ENCODE measurements around the gene ROGDI. TPM values are rescaled to one million over a fixed set of nuclear protein-coding genes. Genes with fewer than 3 reads are reported as not detected.

ROGDI gene
- total and polyA plus RNA-seq, 2 of the 13 experiments (the other 11 are each of a cell fraction or from before 2014, with no cell fraction given), result 19.2 to 42.1 TPM

DNA sequence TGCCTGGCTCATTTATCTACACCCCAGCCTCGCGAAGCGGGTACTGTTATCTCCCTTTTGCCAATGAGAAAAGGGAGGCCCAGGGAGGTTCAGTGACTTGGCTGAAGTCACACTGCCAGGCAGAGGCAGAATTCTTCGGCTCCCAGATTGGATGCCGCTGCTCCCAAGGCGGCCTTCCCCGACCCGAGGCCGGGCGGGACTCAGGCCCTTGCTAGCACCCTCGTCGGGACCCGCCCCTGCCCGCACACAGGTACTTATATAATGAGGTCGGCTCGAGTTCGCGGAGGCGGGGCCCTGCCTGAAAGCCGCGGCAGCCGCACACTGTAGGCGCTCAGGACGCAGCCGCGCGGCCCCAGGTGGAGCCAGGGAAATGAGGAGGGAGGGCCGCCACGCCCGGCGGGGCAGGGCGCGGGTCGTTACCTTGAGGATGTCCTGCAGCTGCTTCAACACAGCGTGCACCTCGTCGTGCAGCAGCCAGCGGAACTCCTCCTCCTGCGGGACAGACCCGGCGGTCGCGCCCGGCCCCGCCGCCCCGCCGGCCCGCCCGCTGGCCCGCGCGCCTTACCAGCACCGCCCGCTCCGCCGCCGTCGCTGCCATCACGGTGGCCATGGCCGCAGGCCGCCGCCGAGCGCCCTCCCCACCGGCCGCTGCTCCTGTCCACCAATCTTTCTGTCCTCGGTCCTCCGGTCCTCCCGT, at the start of gene ROGDI (continued):
- TF ChIP-seq, protein P1, sequence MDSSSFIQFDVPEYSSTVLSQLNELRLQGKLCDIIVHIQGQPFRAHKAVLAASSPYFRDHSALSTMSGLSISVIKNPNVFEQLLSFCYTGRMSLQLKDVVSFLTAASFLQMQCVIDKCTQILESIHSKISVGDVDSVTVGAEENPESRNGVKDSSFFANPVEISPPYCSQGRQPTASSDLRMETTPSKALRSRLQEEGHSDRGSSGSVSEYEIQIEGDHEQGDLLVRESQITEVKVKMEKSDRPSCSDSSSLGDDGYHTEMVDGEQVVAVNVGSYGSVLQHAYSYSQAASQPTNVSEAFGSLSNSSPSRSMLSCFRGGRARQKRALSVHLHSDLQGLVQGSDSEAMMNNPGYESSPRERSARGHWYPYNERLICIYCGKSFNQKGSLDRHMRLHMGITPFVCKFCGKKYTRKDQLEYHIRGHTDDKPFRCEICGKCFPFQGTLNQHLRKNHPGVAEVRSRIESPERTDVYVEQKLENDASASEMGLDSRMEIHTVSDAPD (CRISPR knock-in tag; IDR thresholded peaks at IDR 0.05), result no peak
- TF ChIP-seq, protein P2, sequence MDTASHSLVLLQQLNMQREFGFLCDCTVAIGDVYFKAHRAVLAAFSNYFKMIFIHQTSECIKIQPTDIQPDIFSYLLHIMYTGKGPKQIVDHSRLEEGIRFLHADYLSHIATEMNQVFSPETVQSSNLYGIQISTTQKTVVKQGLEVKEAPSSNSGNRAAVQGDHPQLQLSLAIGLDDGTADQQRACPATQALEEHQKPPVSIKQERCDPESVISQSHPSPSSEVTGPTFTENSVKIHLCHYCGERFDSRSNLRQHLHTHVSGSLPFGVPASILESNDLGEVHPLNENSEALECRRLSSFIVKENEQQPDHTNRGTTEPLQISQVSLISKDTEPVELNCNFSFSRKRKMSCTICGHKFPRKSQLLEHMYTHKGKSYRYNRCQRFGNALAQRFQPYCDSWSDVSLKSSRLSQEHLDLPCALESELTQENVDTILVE (CRISPR knock-in tag; IDR thresholded peaks at IDR 0.05), result no peak
- TF ChIP-seq ZNF232 (CRISPR knock-in tag; IDR thresholded peaks at IDR 0.05; ENCODE audit: borderline replicate concordance) (no peak), KLF11 (CRISPR knock-in tag; IDR thresholded peaks at IDR 0.05) (0 out of 2 replicates have a peak, but pooled peaks have one; percentile 23), EED (CRISPR knock-in tag; IDR thresholded peaks at IDR 0.05) (no peak), CENPT (CRISPR knock-in tag; IDR thresholded peaks at IDR 0.05; ENCODE audit: low read depth) (no peak), PCBP2 (optimal IDR thresholded peaks at IDR 0.05; ENCODE audit: low read depth, low read length, poor library complexity, severe bottlenecking) (no peak), PHF21A (CRISPR knock-in tag; IDR thresholded peaks at IDR 0.05) (no peak; the same call in 1 of the 2 replicates), SIN3A (IDR thresholded peaks at IDR 0.05; ENCODE audit: borderline replicate concordance, low read depth, low read length) (peak; percentile 76; the same call in 1 of the 2 replicates), ZNF24 (IDR thresholded peaks at IDR 0.05) (no peak), ZNF10 (CRISPR knock-in tag; IDR thresholded peaks at IDR 0.05; ENCODE audit: borderline replicate concordance, low read depth) (no peak), HHEX (CRISPR knock-in tag; IDR thresholded peaks at IDR 0.05) (no peak), GFI1 (CRISPR knock-in tag; IDR thresholded peaks at IDR 0.05; ENCODE audit: borderline replicate concordance) (no peak; the same call in 1 of the 2 replicates), IRF2 (CRISPR knock-in tag; IDR thresholded peaks at IDR 0.05) (peak; percentile 45; the same call in 1 of the 2 replicates), SKI (IDR thresholded peaks at IDR 0.05; ENCODE audit: partially characterized antibody) (peak; percentile 55), SALL1 (CRISPR knock-in tag; IDR thresholded peaks at IDR 0.05) (peak; percentile 42; the same call in 1 of the 2 replicates), MTA3 (CRISPR knock-in tag; IDR thresholded peaks at IDR 0.05) (no peak), CREM (IDR thresholded peaks at IDR 0.05) (no peak), CREM (CRISPR knock-in tag; IDR thresholded peaks at IDR 0.05) (no peak)
- TF ChIP-seq, protein P3, sequence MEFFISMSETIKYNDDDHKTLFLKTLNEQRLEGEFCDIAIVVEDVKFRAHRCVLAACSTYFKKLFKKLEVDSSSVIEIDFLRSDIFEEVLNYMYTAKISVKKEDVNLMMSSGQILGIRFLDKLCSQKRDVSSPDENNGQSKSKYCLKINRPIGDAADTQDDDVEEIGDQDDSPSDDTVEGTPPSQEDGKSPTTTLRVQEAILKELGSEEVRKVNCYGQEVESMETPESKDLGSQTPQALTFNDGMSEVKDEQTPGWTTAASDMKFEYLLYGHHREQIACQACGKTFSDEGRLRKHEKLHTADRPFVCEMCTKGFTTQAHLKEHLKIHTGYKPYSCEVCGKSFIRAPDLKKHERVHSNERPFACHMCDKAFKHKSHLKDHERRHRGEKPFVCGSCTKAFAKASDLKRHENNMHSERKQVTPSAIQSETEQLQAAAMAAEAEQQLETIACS (CRISPR knock-in tag; IDR thresholded peaks at IDR 0.05), result no peak
- TF ChIP-seq, protein P4, sequence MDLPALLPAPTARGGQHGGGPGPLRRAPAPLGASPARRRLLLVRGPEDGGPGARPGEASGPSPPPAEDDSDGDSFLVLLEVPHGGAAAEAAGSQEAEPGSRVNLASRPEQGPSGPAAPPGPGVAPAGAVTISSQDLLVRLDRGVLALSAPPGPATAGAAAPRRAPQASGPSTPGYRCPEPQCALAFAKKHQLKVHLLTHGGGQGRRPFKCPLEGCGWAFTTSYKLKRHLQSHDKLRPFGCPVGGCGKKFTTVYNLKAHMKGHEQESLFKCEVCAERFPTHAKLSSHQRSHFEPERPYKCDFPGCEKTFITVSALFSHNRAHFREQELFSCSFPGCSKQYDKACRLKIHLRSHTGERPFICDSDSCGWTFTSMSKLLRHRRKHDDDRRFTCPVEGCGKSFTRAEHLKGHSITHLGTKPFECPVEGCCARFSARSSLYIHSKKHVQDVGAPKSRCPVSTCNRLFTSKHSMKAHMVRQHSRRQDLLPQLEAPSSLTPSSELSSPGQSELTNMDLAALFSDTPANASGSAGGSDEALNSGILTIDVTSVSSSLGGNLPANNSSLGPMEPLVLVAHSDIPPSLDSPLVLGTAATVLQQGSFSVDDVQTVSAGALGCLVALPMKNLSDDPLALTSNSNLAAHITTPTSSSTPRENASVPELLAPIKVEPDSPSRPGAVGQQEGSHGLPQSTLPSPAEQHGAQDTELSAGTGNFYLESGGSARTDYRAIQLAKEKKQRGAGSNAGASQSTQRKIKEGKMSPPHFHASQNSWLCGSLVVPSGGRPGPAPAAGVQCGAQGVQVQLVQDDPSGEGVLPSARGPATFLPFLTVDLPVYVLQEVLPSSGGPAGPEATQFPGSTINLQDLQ (CRISPR knock-in tag; IDR thresholded peaks at IDR 0.05), result no peak
- TF ChIP-seq, protein P5, sequence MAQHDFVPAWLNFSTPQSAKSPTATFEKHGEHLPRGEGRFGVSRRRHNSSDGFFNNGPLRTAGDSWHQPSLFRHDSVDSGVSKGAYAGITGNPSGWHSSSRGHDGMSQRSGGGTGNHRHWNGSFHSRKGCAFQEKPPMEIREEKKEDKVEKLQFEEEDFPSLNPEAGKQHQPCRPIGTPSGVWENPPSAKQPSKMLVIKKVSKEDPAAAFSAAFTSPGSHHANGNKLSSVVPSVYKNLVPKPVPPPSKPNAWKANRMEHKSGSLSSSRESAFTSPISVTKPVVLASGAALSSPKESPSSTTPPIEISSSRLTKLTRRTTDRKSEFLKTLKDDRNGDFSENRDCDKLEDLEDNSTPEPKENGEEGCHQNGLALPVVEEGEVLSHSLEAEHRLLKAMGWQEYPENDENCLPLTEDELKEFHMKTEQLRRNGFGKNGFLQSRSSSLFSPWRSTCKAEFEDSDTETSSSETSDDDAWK (CRISPR knock-in tag; IDR thresholded peaks at IDR 0.05), result no peak
- TF ChIP-seq, protein P6, sequence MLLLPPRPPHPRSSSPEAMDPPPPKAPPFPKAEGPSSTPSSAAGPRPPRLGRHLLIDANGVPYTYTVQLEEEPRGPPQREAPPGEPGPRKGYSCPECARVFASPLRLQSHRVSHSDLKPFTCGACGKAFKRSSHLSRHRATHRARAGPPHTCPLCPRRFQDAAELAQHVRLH (CRISPR knock-in tag; IDR thresholded peaks at IDR 0.05; ENCODE audit: borderline replicate concordance, low read depth), result no peak
